Left lung (tissue), 10 donors: ENCODE data around the gene FMNL1. TPM values are rescaled to one million over a fixed set of nuclear protein-coding genes. Genes with fewer than 3 reads are reported as not detected.

Experiments
- ATAC-seq: fragments of 200-7000 bp; cut with Tn5 transposase; one replicate; pipeline ENCODE4 v1.9.1; 2020; ENCODE audit warnings: moderate library complexity
- DNase-seq, 4 donors: peaks; one replicate each; pipeline ENCODE4 v3.0.0-alpha.2; 2013 to 2020
- H3K27ac ChIP-seq, 2 donors: fragments of 200-600 bp; sonication (generic) in 1 of 2; one replicate each; pipeline versions ENCODE4 v1.5.0 to v1.8.0; 2020 to 2021
- H3K27me3 ChIP-seq, 2 donors: fragments of 200-600 bp; sonication (generic) in 1 of 2; one replicate each; pipeline versions ENCODE4 v1.5.0 to v1.8.0; 2020 to 2021
- H3K36me3 ChIP-seq, 2 donors: fragments of 200-600 bp; sonication (generic) in 1 of 2; one replicate each; pipeline versions ENCODE4 v1.5.0 to v1.8.0; 2020 to 2021
- H3K4me1 ChIP-seq, 2 donors: fragments of 200-600 bp; one replicate each; pipeline ENCODE4 v1.8.0; 2021
- H3K4me3 ChIP-seq, 2 donors: fragments of 200-600 bp; sonication (generic) in 1 of 2; one replicate each; pipeline versions ENCODE4 v1.5.0 to v1.8.0; 2020 to 2021; ENCODE audit warnings: mild to moderate bottlenecking in 1 of 2
- H3K9me3 ChIP-seq, 2 donors: fragments of 200-600 bp; sonication (generic) in 1 of 2; one replicate each; pipeline versions ENCODE4 v1.5.0 to v1.8.0; 2020 to 2021
- intact Hi-C, 2 donors: fragments of 100-400 bp; cut with DNase I; formaldehyde crosslinking; loops; one replicate each; pipeline versions ENCODE4 v1.11.2 to v1.14.2; 2022
- polyA plus RNA-seq, 6 donors: library from polyadenylated mRNA; unstranded; fragments of 120-200 nt; gene quantifications; one replicate each; pipeline ENCODE4 v1.2.1, GENCODE V29; 2013; ENCODE audit not compliant: insufficient read length in 6 of 6
- total RNA-seq, 2 donors: library from RNA; stranded (reverse); fragmentation: NEBNext Ultra II Directional; extraction: Animal tissue kit (Norgen Biotek cat#: 25700); gene quantifications; one replicate each; pipeline ENCODE4 v1.2.1, GENCODE V29; 2021
- TF ChIP-seq, protein P1 (sequence below), 2 donors: fragments of 200-600 bp; sonication (generic) in 1 of 2; IDR thresholded peaks; one replicate each; pipeline versions ENCODE4 v1.5.0 to v1.8.0; 2021; ENCODE audit warnings: antibody characterized with exemption in 2 of 2
- donor health status: DM: no; HTN: yes; CAD: no.
- donor health status: DM: no; HTN: no; CAD: no.

Gene FMNL1
- total and polyA plus RNA-seq, 8 donors = 6.9 to 118 (median 9.2) TPM

DNA sequence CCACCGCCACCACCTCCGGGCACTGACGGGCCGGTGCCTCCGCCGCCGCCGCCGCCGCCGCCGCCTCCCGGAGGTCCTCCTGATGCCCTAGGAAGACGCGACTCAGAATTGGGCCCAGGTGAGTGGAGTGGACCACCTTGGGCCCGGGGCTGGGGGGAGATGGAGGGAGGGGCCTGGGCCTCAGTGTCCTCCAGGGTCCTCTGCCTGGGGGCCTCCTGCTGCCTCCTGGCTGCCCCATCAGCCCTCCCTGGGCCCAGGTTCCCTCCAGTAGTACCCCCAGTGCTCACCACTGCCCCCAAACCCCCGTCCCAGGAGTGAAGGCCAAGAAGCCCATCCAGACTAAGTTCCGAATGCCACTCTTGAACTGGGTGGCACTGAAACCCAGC is 20.3 kb downstream of the FMNL1 start:
- Histone ChIP-seq H3K36me3 (peaks cover 0 to 99% of the 10 kb centered on the region in 2 donors), H3K27me3 (peaks cover 0 to 6% of the 10 kb centered on the region in 2 donors)

DNA sequence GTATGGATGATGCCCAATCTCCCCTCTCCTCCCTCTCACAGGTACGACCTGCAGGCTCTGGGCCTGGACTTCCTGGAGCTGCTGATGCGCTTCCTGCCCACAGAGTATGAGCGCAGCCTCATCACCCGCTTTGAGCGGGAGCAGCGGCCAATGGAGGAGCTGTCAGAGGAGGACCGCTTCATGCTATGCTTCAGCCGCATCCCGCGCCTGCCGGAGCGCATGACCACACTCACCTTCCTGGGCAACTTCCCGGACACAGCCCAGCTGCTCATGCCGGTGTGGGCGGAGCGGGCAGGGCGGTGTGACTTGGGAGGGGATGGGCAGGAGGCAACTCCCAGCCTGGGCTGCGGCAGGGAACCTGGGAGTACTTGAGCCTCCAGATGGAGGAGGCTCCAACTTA is 22.1 kb downstream of the FMNL1 start:
- TF ChIP-seq, protein P1, sequence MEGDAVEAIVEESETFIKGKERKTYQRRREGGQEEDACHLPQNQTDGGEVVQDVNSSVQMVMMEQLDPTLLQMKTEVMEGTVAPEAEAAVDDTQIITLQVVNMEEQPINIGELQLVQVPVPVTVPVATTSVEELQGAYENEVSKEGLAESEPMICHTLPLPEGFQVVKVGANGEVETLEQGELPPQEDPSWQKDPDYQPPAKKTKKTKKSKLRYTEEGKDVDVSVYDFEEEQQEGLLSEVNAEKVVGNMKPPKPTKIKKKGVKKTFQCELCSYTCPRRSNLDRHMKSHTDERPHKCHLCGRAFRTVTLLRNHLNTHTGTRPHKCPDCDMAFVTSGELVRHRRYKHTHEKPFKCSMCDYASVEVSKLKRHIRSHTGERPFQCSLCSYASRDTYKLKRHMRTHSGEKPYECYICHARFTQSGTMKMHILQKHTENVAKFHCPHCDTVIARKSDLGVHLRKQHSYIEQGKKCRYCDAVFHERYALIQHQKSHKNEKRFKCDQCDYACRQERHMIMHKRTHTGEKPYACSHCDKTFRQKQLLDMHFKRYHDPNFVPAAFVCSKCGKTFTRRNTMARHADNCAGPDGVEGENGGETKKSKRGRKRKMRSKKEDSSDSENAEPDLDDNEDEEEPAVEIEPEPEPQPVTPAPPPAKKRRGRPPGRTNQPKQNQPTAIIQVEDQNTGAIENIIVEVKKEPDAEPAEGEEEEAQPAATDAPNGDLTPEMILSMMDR (IDR thresholded peaks at IDR 0.05) = no peak
- peaks cover 0 to 6% of the 10 kb centered on the region in 2 donors for H3K27me3 ChIP-seq
- ATAC-seq = no peak
- DNase-seq = peak in 1 of 4 donors; percentile 76
- no peak overlapping the region for H3K4me3 ChIP-seq
- peaks cover 5 to 37% of the 10 kb centered on the region in 2 donors for H3K4me1 ChIP-seq
- peaks cover 0 to 83% of the 10 kb centered on the region in 2 donors for H3K36me3 ChIP-seq
- H3K27ac ChIP-seq = no peak overlapping the region
- intact Hi-C loops = no loop called here
- H3K9me3 ChIP-seq = no peaks in the 10 kb centered on the region

More for the DNA sequence above, 20.3 kb downstream of the FMNL1 start:
- no peaks in the 10 kb centered on the region for H3K9me3 ChIP-seq
- H3K4me3 ChIP-seq = no peak overlapping the region
- intact Hi-C loops = no loop called here
- DNase-seq (no peak), ATAC-seq (no peak)
- peaks cover 5 to 20% of the 10 kb centered on the region in 2 donors for H3K4me1 ChIP-seq
- TF ChIP-seq, protein P1 (IDR thresholded peaks at IDR 0.05) = no peak
- no peak overlapping the region for H3K27ac ChIP-seq

DNA sequence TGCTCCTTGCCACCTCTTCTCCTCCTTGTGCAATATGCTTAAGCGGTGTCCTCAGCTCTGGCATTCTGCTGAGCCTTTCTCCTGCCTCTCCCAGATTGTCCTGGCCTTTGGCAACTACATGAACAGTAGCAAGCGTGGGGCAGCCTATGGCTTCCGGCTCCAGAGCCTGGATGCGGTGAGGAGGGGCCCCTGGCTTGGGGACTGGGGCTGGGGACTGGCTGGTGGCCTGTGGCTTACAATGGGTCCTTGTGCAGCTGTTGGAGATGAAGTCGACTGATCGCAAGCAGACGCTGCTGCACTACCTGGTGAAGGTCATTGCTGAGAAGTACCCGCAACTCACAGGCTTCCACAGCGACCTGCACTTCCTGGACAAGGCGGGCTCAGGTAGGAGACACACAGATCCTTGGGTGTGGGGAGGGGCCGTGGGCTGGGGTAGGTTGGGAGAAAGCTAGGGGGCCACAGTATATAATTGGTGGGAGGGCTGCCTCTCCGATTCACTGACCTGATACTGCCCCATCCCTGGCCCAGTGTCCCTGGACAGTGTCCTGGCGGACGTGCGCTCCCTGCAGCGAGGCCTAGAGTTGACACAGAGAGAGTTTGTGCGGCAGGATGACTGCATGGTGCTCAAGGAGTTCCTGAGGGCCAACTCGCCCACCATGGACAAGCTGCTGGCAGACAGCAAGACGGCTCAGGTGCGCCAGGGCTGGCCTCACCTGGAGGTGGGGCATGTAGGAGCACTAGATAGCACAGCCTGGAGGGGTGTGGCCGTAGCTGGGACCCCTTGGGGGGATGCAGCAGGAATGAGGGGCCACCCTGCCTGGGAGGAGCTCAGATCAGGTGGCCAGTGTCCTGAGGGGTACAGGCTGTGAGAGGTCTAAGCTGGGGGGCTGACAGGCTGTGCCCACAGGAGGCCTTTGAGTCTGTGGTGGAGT is 23.3 kb downstream of the FMNL1 start:
- TF ChIP-seq, protein P1 (IDR thresholded peaks at IDR 0.05) = no peak
- Histone ChIP-seq H3K27ac (no peak overlapping the region), H3K36me3 (peaks cover 0 to 71% of the 10 kb centered on the region in 2 donors), H3K4me3 (no peak overlapping the region), H3K4me1 (peaks cover 5 to 41% of the 10 kb centered on the region in 2 donors), H3K27me3 (peaks cover 0 to 6% of the 10 kb centered on the region in 2 donors), H3K9me3 (no peaks in the 10 kb centered on the region)
- ATAC-seq (no peak), DNase-seq (no peak)
- intact Hi-C loops = no loop called here

DNA sequence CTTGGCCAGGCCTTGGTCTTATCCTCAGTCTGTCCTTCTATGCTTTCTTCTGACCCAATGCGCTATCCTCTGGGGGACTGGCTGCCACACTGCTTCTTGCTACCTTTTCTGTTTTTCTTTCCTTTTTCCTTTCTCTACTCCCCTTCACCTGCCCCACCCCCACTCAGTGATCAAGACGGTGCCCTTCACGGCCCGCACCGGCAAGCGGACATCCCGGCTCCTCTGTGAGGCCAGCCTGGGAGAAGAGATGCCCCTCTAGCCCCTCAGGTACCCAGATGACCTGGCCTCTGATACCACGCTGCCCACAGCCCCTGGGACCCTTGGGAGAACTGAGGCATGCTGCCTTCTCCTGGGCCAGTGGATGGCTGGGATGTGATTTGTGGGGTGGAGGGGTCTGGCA is 24.7 kb downstream of the FMNL1 start:
- Histone ChIP-seq H3K36me3 (peaks cover 0 to 64% of the 10 kb centered on the region in 2 donors), H3K9me3 (no peaks in the 10 kb centered on the region), H3K4me1 (peaks cover 5 to 41% of the 10 kb centered on the region in 2 donors), H3K4me3 (peak overlapping the region in 1 of 2 donors; percentile 43), H3K27ac (no peak overlapping the region), H3K27me3 (peaks cover 0 to 3% of the 10 kb centered on the region in 2 donors)
- DNase-seq (no peak), ATAC-seq (no peak)
- intact Hi-C loops = no loop called here
- TF ChIP-seq, protein P1 (IDR thresholded peaks at IDR 0.05) = no peak

DNA sequence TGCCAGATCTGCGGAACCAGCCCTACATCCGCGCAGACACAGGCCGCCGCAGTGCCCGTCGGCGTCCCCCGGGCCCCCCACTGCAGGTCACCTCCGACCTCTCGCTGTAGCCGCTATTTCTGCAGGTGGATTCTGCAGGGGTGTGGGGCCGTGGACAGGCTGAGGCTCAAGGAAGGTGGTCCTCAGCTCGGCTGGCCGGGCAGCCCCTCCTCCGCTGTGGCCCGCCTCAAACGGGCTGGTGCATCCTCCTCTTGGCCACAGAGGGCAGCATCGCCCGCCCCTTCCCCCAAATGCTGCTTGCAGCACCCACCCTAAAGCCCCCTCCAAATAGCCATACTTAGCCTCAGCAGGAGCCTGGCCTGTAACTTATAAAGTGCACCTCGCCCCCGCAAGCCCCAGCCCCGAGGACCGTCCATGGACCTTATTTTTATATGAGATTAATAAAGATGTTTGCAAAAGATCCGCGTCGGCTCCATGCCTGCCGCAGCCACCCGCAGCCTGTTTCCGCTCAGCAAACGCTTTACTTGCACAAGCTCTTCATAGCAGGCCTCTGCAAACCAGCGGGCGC is 25.3 kb downstream of the FMNL1 start:
- peak; percentile 8 for ATAC-seq
- TF ChIP-seq, protein P1 (IDR thresholded peaks at IDR 0.05) = peak; percentile 21 to 25
- Histone ChIP-seq H3K4me1 (peaks cover 5 to 42% of the 10 kb centered on the region in 2 donors), H3K27ac (peak overlapping the region; percentile 78 to 82), H3K9me3 (no peaks in the 10 kb centered on the region), H3K27me3 (no peaks in the 10 kb centered on the region), H3K36me3 (peaks cover 0 to 59% of the 10 kb centered on the region in 2 donors), H3K4me3 (peak overlapping the region; percentile 43 to 53)
- intact Hi-C loops = no loop called here
- peak in 2 of 4 donors; percentile 53 to 78 for DNase-seq
